Tibial artery (tissue), 4 donors: ENCODE results near the gene CYB5R4.
A peak's percentile ranks its signal among the peaks of the same experiment; 100 is the strongest.

ENCODE experiments used
- DNase-seq, 2 donors: peaks; one replicate each; pipeline ENCODE4 v3.0.0-alpha.2; 2019
- H3K27ac ChIP-seq, 2 donors: fragments of 200-600 bp; sonication (generic) in 1 of 2; 1 replicate in 1 of 2; 2 replicates in 1 of 2; pipeline ENCODE4 v1.5.1; 2018 to 2019; ENCODE audit warnings: mild to moderate bottlenecking in 1 of 2
- H3K27me3 ChIP-seq, 2 donors: fragments of 200-600 bp; sonication (generic) in 1 of 2; one replicate each; pipeline versions ENCODE4 v1.5.1 to v1.6.0; 2016 to 2019
- H3K36me3 ChIP-seq, 3 donors: fragments of 200-600 bp; sonication (generic) in 2 of 3; one replicate each; pipeline ENCODE4 v1.5.1; 2016 to 2019; ENCODE audit warnings: mild to moderate bottlenecking in 2 of 3
- H3K4me1 ChIP-seq, 4 donors: fragments of 200-600 bp; sonication (generic) in 2 of 4; 1 replicate in 3 of 4; 2 replicates in 1 of 4; pipeline ENCODE4 v1.5.1; 2016 to 2019
- H3K4me3 ChIP-seq, 2 donors: fragments of 200-600 bp; sonication (generic) in 1 of 2; 1 replicate in 1 of 2; 2 replicates in 1 of 2; pipeline ENCODE4 v1.5.1; 2018 to 2019; ENCODE audit warnings: mild to moderate bottlenecking in 2 of 2
- H3K9me3 ChIP-seq, 3 donors: fragments of 200-600 bp; sonication (generic) in 1 of 3; one replicate each; pipeline ENCODE4 v1.5.1; 2016 to 2019
- CTCF ChIP-seq, 2 experiments: fragments of 200-600 bp in 1 of 2; fragments of 450-650 bp in 1 of 2; IDR thresholded peaks; one replicate each; pipeline ENCODE4 v1.5.1; 2017 to 2019; ENCODE audit warnings: antibody characterized with exemption in 2 of 2, mild to moderate bottlenecking in 1 of 2, moderate library complexity in 1 of 2
- intact Hi-C: fragments of 100-400 bp; cut with DNase I; formaldehyde crosslinking; loops from one replicate; pipeline ENCODE4 v1.15.0; 2023; ENCODE audit warnings: low total_unique reads

Gene CYB5R4

GRCh38 chr6:83962582-83962981, 103.1 kb downstream of the CYB5R4 start:
- H3K9me3 ChIP-seq, result peaks cover 2 to 16% (median 9%) of the 10 kb centered on the region in 3 donors
- no peaks in the 10 kb centered on the region for H3K4me1 ChIP-seq
- no peak for TF ChIP-seq CTCF (IDR thresholded peaks at IDR 0.05)
- no peak for DNase-seq
- intact Hi-C loops, result no loop called here
- H3K27ac ChIP-seq, result no peak overlapping the region
- peaks cover 28 to 50% (median 43%) of the 10 kb centered on the region in 3 donors for H3K36me3 ChIP-seq
- H3K4me3 ChIP-seq, result no peak overlapping the region
- H3K27me3 ChIP-seq, result no peaks in the 10 kb centered on the region

GRCh38 chr6:83966539-83966938, 107.0 kb downstream of the CYB5R4 start:
- H3K4me1 ChIP-seq, result peaks cover 0 to 33% (median 12%) of the 10 kb centered on the region in 4 donors
- TF ChIP-seq CTCF (IDR thresholded peaks at IDR 0.05), result no peak
- H3K36me3 ChIP-seq, result peaks cover 20 to 29% (median 26%) of the 10 kb centered on the region in 3 donors
- DNase-seq, result no peak
- peaks cover 2 to 16% (median 9%) of the 10 kb centered on the region in 3 donors for H3K9me3 ChIP-seq
- no peak overlapping the region for H3K4me3 ChIP-seq
- no peaks in the 10 kb centered on the region for H3K27me3 ChIP-seq
- H3K27ac ChIP-seq, result no peak overlapping the region
- intact Hi-C loops, result no loop called here

GRCh38 chr6:83970582-83970981, 111.1 kb downstream of the CYB5R4 start:
- peaks cover 2 to 12% (median 9%) of the 10 kb centered on the region in 3 donors for H3K9me3 ChIP-seq
- intact Hi-C loops, result no loop called here
- H3K27ac ChIP-seq, result peak overlapping the region in 1 of 2 donors; percentile 46
- DNase-seq, result no peak
- peaks cover 0 to 57% (median 12%) of the 10 kb centered on the region in 4 donors for H3K4me1 ChIP-seq
- H3K27me3 ChIP-seq, result no peaks in the 10 kb centered on the region
- H3K4me3 ChIP-seq, result no peak overlapping the region
- TF ChIP-seq CTCF (IDR thresholded peaks at IDR 0.05), result no peak
- H3K36me3 ChIP-seq, result peaks cover 0 to 5% (median 0%) of the 10 kb centered on the region in 3 donors

GRCh38 chr6:83974409-83975050, 115.0 kb downstream of the CYB5R4 start:
- no peak overlapping the region for H3K27ac ChIP-seq
- H3K27me3 ChIP-seq, result no peaks in the 10 kb centered on the region
- intact Hi-C loops, result no loop called here
- peaks cover 0 to 63% (median 12%) of the 10 kb centered on the region in 4 donors for H3K4me1 ChIP-seq
- no peak for DNase-seq
- TF ChIP-seq CTCF (IDR thresholded peaks at IDR 0.05), result no peak
- H3K9me3 ChIP-seq, result no peaks in the 10 kb centered on the region
- H3K36me3 ChIP-seq, result no peaks in the 10 kb centered on the region
- H3K4me3 ChIP-seq, result no peak overlapping the region

- Histone ChIP-seq H3K9me3 (no peaks in the 10 kb centered on the region), H3K27me3 (no peaks in the 10 kb centered on the region), H3K4me3 (no peak overlapping the region), H3K27ac (no peak overlapping the region), H3K4me1 (peaks cover 0 to 46% (median 9%) of the 10 kb centered on the region in 4 donors), H3K36me3 (no peaks in the 10 kb centered on the region)
- intact Hi-C loops, result no loop called here
- TF ChIP-seq CTCF (IDR thresholded peaks at IDR 0.05), result no peak
- DNase-seq, result no peak
These were observed 116.7 kb downstream of the CYB5R4 start for GRCh38 chr6:83976037-83976755.
